BLaER1 treated with 17β-estradiol and CSF1 and Interleukin-3, amounts not matched to agents 10 nM and 100 nM (cell line): Measurements from ENCODE around the gene DPP10.

Experiments
- H3K27ac ChIP-seq, 11 experiments: shearing (Covaris generic); formaldehyde crosslinking; 2 replicates each; pipeline ENCODE4 v1.8.1; 2022
- H3K27me3 ChIP-seq, 11 experiments: shearing (Covaris generic); formaldehyde crosslinking; 2 replicates each; pipeline ENCODE4 v1.8.1; 2022
- H3K36me3 ChIP-seq, 11 experiments: shearing (Covaris generic); formaldehyde crosslinking; 2 replicates each; pipeline ENCODE4 v1.8.1; 2022
- H3K4me1 ChIP-seq, 10 experiments: shearing (Covaris generic); formaldehyde crosslinking; 2 replicates each; pipeline ENCODE4 v1.8.1; 2022
- H3K4me2 ChIP-seq, 11 experiments: shearing (Covaris generic); formaldehyde crosslinking; 2 replicates each; pipeline ENCODE4 v1.8.1; 2022
- H3K4me3 ChIP-seq, 10 experiments: shearing (Covaris generic); formaldehyde crosslinking; 2 replicates each; pipeline ENCODE4 v1.8.1; 2022
- H3K9ac ChIP-seq, 11 experiments: shearing (Covaris generic); formaldehyde crosslinking; 2 replicates each; pipeline ENCODE4 v1.8.1; 2022
- H3K9me3 ChIP-seq, 11 experiments: shearing (Covaris generic); formaldehyde crosslinking; replicated peaks in 1 of 11; 2 replicates each; pipeline ENCODE4 v1.8.1; 2022
- H4K20me1 ChIP-seq, 11 experiments: shearing (Covaris generic); formaldehyde crosslinking; 2 replicates each; pipeline ENCODE4 v1.8.1; 2022
- Cebpa-rat ChIP-seq, 11 experiments: shearing (Covaris generic); IDR thresholded peaks; 2 replicates each; pipeline ENCODE4 v1.8.1; 2022

Gene DPP10

GRCh38 chr2:115763601-115764000 is 1321.2 kb downstream of the DPP10 start:
- Histone ChIP-seq H3K9me3 (no peaks in the 10 kb centered on the region), H3K36me3 (no peaks in the 10 kb centered on the region), H3K27me3 (no peaks in the 10 kb centered on the region), H3K27ac (no peak overlapping the region), H3K9ac (no peak overlapping the region), H4K20me1 (no peaks in the 10 kb centered on the region), H3K4me1 (no peaks in the 10 kb centered on the region), H3K4me3 (no peak overlapping the region), H3K4me2 (no peak overlapping the region)
- TF ChIP-seq Cebpa-rat (IDR thresholded peaks at IDR 0.05) = no peak

DNA sequence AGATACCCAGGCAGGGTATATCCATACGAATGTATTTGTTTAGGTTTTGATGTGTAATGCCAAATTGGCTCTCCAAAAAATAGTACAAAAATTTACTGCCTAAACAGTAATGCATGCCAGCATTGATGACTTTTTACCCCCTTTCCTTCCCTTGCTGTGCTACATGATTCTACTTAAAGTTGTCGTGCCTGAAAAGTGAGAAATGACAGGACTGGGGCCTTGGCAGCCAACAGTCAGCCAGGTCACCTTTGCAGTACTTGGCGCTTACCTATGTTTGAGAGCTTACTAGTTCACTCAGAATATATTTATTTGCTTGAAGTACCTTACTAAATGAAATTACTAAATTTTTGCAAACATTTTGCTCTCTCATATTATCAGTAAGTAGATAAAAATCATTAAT is 1329.1 kb downstream of the DPP10 start:
- Histone ChIP-seq H3K36me3 (no peaks in the 10 kb centered on the region), H3K4me2 (no peak overlapping the region), H3K4me1 (no peaks in the 10 kb centered on the region), H3K9me3 (no peaks in the 10 kb centered on the region), H3K4me3 (no peak overlapping the region), H3K9ac (no peak overlapping the region), H4K20me1 (no peaks in the 10 kb centered on the region), H3K27ac (no peak overlapping the region), H3K27me3 (no peaks in the 10 kb centered on the region)
- TF ChIP-seq Cebpa-rat (IDR thresholded peaks at IDR 0.05) = no peak

DNA sequence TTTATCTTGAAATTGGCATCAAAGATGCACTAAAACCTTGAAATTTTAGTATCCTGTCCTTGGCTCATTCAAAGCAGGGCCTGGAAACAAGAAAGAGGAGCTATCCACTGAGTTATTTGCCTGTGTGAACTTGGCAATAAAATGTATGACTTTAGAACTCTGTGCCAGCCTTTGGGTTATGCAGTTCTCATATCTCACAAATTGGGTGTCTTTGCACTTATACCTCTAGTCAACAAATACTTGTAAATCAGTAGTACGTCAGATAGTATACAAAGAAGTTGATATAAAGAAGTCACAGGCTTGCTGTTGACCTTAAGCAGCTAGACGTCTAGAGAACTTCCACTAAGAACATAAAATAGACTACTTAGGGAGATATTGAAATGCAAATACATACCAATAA is 1331.9 kb downstream of the DPP10 start:
- Histone ChIP-seq H3K27me3 (no peaks in the 10 kb centered on the region), H3K4me2 (no peak overlapping the region)

DNA sequence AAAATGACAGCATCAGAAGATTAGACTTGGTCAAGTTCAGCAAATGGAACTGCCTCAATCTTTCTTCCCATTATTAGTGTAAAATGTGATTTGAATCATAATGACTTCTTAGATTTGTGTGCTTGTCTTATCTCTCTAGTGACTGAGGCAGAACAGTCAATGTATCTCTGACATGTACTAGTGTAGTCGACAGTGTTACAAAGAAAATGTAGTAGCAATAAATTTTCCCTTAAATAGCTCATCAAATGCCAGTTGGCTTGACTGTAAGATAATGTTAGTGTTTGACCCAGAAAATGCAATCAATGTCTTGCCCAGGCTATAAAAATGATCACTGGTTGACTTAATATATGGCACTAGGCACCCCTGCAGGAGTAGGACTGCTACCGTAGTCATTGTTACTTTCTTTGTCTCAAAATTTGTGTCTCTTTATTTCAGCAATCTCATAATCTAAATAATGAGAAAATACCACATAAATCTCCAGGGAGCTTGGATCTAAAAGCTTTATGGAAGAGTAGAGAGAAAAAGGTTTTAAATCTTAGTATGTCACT is 1336.7 kb downstream of the DPP10 start:
- no peak for TF ChIP-seq Cebpa-rat (IDR thresholded peaks at IDR 0.05)
- H3K4me1 ChIP-seq = no peaks in the 10 kb centered on the region
- no peak overlapping the region for H3K4me2 ChIP-seq
- no peaks in the 10 kb centered on the region for H3K9me3 ChIP-seq
- H4K20me1 ChIP-seq = no peaks in the 10 kb centered on the region
- H3K9ac ChIP-seq = no peak overlapping the region
- no peak overlapping the region for H3K4me3 ChIP-seq
- no peaks in the 10 kb centered on the region for H3K27me3 ChIP-seq
- H3K36me3 ChIP-seq = no peaks in the 10 kb centered on the region
- H3K27ac ChIP-seq = no peak overlapping the region

More for the DNA sequence above, 1331.9 kb downstream of the DPP10 start:
- no peaks in the 10 kb centered on the region for H3K36me3 ChIP-seq
- no peak overlapping the region for H3K27ac ChIP-seq
- no peak overlapping the region for H3K4me3 ChIP-seq
- H3K9ac ChIP-seq = no peak overlapping the region
- H3K9me3 ChIP-seq = no peaks in the 10 kb centered on the region
- no peak for TF ChIP-seq Cebpa-rat (IDR thresholded peaks at IDR 0.05)
- no peaks in the 10 kb centered on the region for H3K4me1 ChIP-seq
- no peaks in the 10 kb centered on the region for H4K20me1 ChIP-seq

- Histone ChIP-seq H3K36me3 (no peaks in the 10 kb centered on the region), H3K9ac (no peak overlapping the region), H3K27me3 (no peaks in the 10 kb centered on the region), H3K4me3 (no peak overlapping the region), H3K9me3 (no peaks in the 10 kb centered on the region), H3K4me1 (no peaks in the 10 kb centered on the region), H4K20me1 (no peaks in the 10 kb centered on the region), H3K27ac (no peak overlapping the region), H3K4me2 (no peak overlapping the region)
- TF ChIP-seq Cebpa-rat (IDR thresholded peaks at IDR 0.05) = no peak
Measured at GRCh38 chr2:115782286-115782685, 1339.8 kb downstream of the DPP10 start.

DNA sequence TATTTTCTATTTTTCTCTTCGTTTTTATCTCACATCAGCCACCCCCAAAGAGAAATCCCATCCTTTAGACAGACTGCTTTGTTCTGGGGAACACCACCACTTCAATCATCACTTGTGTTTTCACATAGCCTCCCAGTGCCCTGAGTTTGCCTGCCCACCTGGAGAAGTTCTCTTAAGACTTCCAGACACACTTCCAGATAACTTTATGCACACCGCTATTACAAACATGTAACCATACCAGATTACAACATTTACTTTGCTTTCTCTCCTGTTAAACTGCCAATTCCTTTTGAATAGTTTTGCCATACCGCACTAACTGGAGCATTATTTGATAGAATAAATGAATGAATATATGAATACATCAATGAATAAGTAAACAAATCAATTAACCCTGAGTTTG is 1353.6 kb downstream of the DPP10 start:
- H3K9me3 ChIP-seq = no peaks in the 10 kb centered on the region
- no peaks in the 10 kb centered on the region for H3K4me1 ChIP-seq
- H3K27me3 ChIP-seq = no peaks in the 10 kb centered on the region
- no peak for TF ChIP-seq Cebpa-rat (IDR thresholded peaks at IDR 0.05)
- no peak overlapping the region for H3K27ac ChIP-seq
- no peaks in the 10 kb centered on the region for H4K20me1 ChIP-seq
- H3K4me2 ChIP-seq = no peak overlapping the region
- H3K4me3 ChIP-seq = no peak overlapping the region
- H3K36me3 ChIP-seq = no peaks in the 10 kb centered on the region
- no peak overlapping the region for H3K9ac ChIP-seq

DNA sequence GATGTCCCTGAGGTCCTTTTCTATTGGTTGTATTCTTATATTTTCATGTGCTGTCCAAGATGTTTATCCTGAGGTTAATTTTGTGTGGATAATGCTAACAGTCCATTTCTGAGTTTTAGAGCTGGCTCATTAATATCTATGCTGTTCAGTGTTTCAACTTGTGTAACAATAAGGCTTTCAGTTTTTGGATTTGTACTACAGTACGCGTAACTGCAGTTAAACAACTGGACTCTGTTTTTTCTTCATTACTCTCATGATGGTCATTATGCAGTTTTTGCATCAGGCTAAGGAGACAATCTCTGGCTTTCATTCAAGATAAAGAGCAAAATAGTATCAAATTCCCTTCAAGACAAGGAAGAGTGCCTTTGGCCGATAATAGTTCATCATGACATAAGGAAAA is 1364.8 kb downstream of the DPP10 start:
- H3K4me2 ChIP-seq = no peak overlapping the region
- TF ChIP-seq Cebpa-rat (IDR thresholded peaks at IDR 0.05) = no peak
- no peak overlapping the region for H3K27ac ChIP-seq
- peaks cover 0 to 8% (median 3%) of the 10 kb centered on the region in 10 experiments; a peak in 6 of 20 replicates for H3K4me1 ChIP-seq
- no peaks in the 10 kb centered on the region for H4K20me1 ChIP-seq
- H3K9ac ChIP-seq = no peak overlapping the region
- no peaks in the 10 kb centered on the region for H3K36me3 ChIP-seq
- H3K9me3 ChIP-seq = no peaks in the 10 kb centered on the region
- H3K27me3 ChIP-seq = no peaks in the 10 kb centered on the region
- no peak overlapping the region for H3K4me3 ChIP-seq

GRCh38 chr2:115825912-115826311 is 1383.5 kb downstream of the DPP10 start:
- no peaks in the 10 kb centered on the region for H3K27me3 ChIP-seq

DNA sequence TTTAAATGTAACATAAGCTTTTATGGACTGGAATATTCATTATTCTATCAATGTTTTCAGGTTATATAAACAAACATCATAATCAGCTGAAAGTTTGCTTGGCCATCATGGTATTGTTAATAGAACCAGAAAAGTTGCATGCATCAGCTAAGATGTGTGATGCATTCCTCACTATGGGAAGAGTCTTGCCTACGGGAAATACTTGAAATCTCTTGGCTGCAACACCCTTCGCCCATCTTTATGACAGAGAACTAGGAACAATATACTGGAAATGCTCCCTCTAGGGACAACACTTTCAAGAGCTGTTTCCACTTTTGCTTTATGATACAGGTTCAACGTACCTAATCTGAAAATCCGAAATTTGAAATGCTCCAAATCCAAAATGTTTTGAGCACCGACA is 1390.8 kb downstream of the DPP10 start:
- Histone ChIP-seq H3K4me2 (no peak overlapping the region), H3K27me3 (no peaks in the 10 kb centered on the region), H3K4me1 (peaks cover 0 to 11% (median 2%) of the 10 kb centered on the region in 10 experiments; a peak in 6 of 20 replicates), H3K36me3 (no peaks in the 10 kb centered on the region), H4K20me1 (no peaks in the 10 kb centered on the region), H3K9me3 (peaks cover 0 to 5% (median 0%) of the 10 kb centered on the region in 11 experiments; a peak in 2 of 22 replicates), H3K4me3 (no peak overlapping the region), H3K9ac (no peak overlapping the region), H3K27ac (no peak overlapping the region)
- TF ChIP-seq Cebpa-rat (IDR thresholded peaks at IDR 0.05) = no peak

More at GRCh38 chr2:115825912-115826311, 1383.5 kb downstream of the DPP10 start:
- H3K9ac ChIP-seq = no peak overlapping the region
- no peaks in the 10 kb centered on the region for H4K20me1 ChIP-seq
- no peak overlapping the region for H3K4me3 ChIP-seq
- H3K4me1 ChIP-seq = no peaks in the 10 kb centered on the region
- H3K9me3 ChIP-seq = no peaks in the 10 kb centered on the region
- no peak overlapping the region for H3K27ac ChIP-seq
- H3K36me3 ChIP-seq = no peaks in the 10 kb centered on the region
- H3K4me2 ChIP-seq = no peak overlapping the region
- TF ChIP-seq Cebpa-rat (IDR thresholded peaks at IDR 0.05) = no peak

DNA sequence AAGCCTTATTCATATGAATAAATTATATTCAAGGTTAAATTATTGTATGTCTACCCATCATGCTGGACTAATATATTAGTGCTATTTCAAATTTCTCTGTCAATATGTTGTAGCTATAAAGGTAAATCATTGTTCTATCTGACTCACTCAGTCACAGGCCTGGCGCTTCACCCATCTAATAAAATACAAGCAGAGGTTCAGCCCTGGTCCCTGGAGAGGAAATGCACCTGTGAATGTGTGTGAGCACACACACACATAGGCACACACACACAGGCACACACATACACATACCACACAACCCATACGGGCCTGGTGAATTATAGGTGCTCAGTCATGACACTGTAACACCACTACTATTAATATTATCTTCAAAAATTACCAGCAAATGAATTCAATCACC is 1396.1 kb downstream of the DPP10 start:
- Histone ChIP-seq H3K4me2 (no peak overlapping the region), H4K20me1 (no peaks in the 10 kb centered on the region), H3K9ac (no peak overlapping the region), H3K27ac (no peak overlapping the region), H3K4me1 (peaks cover 0 to 11% (median 2%) of the 10 kb centered on the region in 10 experiments; a peak in 6 of 20 replicates), H3K36me3 (no peaks in the 10 kb centered on the region), H3K27me3 (no peaks in the 10 kb centered on the region), H3K9me3 (peaks cover 0 to 5% (median 0%) of the 10 kb centered on the region in 11 experiments; a peak in 2 of 22 replicates), H3K4me3 (no peak overlapping the region)
- no peak for TF ChIP-seq Cebpa-rat (IDR thresholded peaks at IDR 0.05)
